Measurements from ENCODE around the gene IFT27.

IFT27 gene

DNA sequence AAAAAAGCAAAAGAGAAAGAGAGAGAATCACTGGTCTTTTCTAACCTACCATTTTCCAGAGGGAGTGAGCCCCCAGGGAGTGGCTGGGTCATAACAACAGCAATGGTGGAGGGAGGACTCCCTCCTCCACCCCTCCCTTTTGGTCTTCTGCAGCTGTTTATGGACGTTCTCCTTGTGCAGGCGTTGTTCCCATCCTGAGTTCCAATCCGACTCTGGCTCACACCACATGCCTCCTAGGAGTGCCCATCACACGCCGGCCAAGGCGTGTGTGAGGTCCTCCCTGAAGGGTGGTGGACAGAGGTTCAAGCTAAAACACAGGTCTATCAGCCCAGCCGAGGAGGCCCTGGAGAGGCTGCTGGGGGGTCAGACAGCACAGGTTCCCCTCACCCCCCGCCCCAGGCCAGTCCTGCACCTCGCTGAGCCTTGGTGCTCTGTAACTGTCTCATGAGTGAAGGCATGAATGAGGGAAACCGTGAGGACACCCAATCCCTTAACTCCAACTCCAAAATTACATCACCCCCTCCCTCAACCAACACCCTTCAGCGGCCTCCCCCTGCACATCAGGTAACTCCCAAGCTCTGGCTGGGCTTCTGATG lies 29.4 kb downstream of the IFT27 start:
- TF ChIP-seq TAF1 (IDR thresholded peaks at IDR 0.05; ENCODE audit: borderline replicate concordance, insufficient read depth, low read length) (no peak), FOXP2 (optimal IDR thresholded peaks at IDR 0.05; ENCODE audit: borderline replicate concordance, extremely low read depth, extremely low read length, insufficient read depth) (no peak), POLR2AphosphoS5 (IDR thresholded peaks at IDR 0.05; ENCODE audit: low read depth, low read length) (no peak), SIN3A (IDR thresholded peaks at IDR 0.05; ENCODE audit: borderline replicate concordance, insufficient read depth, low read length) (no peak)
- TF ChIP-seq, protein P1, sequence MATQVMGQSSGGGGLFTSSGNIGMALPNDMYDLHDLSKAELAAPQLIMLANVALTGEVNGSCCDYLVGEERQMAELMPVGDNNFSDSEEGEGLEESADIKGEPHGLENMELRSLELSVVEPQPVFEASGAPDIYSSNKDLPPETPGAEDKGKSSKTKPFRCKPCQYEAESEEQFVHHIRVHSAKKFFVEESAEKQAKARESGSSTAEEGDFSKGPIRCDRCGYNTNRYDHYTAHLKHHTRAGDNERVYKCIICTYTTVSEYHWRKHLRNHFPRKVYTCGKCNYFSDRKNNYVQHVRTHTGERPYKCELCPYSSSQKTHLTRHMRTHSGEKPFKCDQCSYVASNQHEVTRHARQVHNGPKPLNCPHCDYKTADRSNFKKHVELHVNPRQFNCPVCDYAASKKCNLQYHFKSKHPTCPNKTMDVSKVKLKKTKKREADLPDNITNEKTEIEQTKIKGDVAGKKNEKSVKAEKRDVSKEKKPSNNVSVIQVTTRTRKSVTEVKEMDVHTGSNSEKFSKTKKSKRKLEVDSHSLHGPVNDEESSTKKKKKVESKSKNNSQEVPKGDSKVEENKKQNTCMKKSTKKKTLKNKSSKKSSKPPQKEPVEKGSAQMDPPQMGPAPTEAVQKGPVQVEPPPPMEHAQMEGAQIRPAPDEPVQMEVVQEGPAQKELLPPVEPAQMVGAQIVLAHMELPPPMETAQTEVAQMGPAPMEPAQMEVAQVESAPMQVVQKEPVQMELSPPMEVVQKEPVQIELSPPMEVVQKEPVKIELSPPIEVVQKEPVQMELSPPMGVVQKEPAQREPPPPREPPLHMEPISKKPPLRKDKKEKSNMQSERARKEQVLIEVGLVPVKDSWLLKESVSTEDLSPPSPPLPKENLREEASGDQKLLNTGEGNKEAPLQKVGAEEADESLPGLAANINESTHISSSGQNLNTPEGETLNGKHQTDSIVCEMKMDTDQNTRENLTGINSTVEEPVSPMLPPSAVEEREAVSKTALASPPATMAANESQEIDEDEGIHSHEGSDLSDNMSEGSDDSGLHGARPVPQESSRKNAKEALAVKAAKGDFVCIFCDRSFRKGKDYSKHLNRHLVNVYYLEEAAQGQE (IDR thresholded peaks at IDR 0.05; ENCODE audit: insufficient read depth in 1 of 2, low read depth in 2 of 2, low read length in 2 of 2), result no peak

DNA sequence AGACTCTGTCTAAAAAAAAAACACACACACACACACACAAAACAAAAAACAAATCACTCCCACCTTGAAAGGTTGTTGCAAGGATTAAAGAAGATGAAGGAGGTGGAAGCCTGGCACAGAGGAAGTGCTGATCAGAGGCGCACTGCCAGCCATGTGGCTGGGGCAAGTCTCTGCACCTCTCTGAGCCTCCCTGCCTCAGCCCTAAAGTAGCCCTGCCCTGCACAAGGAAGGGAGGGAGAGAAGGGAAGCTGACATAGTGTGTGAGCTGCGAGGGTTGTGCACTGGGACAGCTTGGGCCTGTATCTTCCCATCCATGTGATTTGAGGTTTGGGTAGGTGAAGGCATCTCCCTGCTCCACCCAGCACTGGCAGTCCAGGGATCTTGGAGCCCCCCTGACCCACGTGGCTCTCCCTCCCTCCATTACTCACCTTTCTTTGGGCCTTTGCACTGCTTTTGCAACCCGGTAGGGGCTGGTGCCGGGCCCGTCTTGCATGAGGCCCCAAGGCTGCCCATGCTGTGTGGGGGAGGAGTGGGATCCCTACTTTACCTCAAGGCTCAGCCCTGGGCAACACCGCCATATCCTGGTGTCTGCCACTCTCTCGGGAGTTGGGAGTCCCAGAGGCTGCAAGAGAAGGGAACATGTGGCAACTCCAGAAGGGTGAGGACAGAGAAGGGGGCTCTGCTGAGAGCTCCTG lies 30.5 kb downstream of the IFT27 start:
- no peak for TF ChIP-seq FOXP2 (optimal IDR thresholded peaks at IDR 0.05; ENCODE audit: borderline replicate concordance, extremely low read depth, extremely low read length, insufficient read depth)
- TF ChIP-seq, protein P1 (IDR thresholded peaks at IDR 0.05; ENCODE audit: insufficient read depth in 1 of 2, low read depth in 2 of 2, low read length in 2 of 2), result no peak
- TF ChIP-seq POLR2AphosphoS5 (IDR thresholded peaks at IDR 0.05; ENCODE audit: low read depth, low read length), result no peak
- no peak for TF ChIP-seq TAF1 (IDR thresholded peaks at IDR 0.05; ENCODE audit: borderline replicate concordance, insufficient read depth, low read length)
- no peak for TF ChIP-seq SIN3A (IDR thresholded peaks at IDR 0.05; ENCODE audit: borderline replicate concordance, insufficient read depth, low read length)

DNA sequence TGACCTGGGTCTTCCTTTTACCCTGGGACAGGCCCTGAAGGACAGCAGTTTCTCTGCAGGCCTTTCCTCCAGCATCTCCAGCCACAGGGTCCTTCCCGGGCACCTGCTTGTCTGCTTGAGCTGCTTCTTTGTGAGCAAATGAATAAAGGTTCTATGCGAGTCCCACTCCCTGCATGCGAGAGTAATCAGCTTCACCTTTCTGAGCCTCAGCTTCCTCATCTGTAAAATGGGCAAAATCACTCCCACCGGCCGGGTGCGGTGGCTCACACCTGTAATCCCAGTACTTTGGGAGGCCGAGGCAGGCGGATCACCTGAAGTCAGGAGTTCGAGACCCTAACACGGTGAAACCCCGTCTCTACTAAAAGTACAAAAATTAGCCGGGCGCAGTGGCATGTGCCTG lies 31.1 kb downstream of the IFT27 start:
- TF ChIP-seq, protein P1 (IDR thresholded peaks at IDR 0.05; ENCODE audit: insufficient read depth in 1 of 2, low read depth in 2 of 2, low read length in 2 of 2), result no peak
- TF ChIP-seq SIN3A (IDR thresholded peaks at IDR 0.05; ENCODE audit: borderline replicate concordance, insufficient read depth, low read length) (no peak), FOXP2 (optimal IDR thresholded peaks at IDR 0.05; ENCODE audit: borderline replicate concordance, extremely low read depth, extremely low read length, insufficient read depth) (no peak), TAF1 (IDR thresholded peaks at IDR 0.05; ENCODE audit: borderline replicate concordance, insufficient read depth, low read length) (no peak), POLR2AphosphoS5 (IDR thresholded peaks at IDR 0.05; ENCODE audit: low read depth, low read length) (no peak)

DNA sequence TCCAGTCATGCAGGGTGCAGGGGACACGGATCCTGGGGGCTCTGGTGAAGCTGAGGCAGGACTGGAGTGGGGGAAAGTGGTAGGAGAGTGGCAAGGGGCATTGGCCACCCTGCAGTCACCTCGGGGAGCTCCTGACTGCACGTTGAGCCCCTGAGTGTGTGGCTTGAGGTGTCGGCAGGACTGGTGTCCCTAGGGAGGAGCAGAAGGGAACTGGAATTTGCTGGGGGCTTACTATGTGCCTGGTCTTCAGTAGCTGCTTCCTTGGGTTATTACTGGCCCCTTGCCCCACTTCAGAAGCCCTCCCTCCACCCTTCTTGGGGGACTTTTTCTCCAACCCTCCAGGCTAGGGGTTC lies 31.5 kb downstream of the IFT27 start:
- TF ChIP-seq, protein P1 (IDR thresholded peaks at IDR 0.05; ENCODE audit: insufficient read depth in 1 of 2, low read depth in 2 of 2, low read length in 2 of 2), result no peak
